ENCODE data around the gene PPARGC1A. TPM values are rescaled to one million over a fixed set of nuclear protein-coding genes. Genes with fewer than 3 reads are reported as not detected.

Gene PPARGC1A
- total and polyA plus RNA-seq, 7 donors: 2.0 to 8.6 (median 4.7) TPM

DNA sequence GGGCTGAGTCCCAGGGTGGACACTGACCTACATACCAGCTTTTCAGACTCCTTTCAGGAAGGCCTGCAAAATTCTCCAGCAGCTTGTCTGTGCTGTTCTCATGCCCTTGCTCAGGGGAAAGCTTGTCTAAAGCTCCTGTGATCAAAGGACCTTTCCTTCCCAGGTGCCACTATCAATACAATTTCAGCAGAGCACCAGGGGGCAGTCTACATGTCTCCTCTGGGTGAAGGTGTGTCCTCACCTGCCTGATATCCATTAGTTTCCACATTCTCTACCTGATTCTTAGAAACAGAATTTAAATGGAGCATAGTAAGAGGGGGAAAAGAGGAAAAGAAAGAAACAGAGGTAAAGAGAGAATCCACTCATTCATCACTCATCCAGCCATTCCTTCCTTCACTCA, 114.2 kb downstream of the PPARGC1A start:
- TF ChIP-seq EP300 (IDR thresholded peaks at IDR 0.05): no peak
- TF ChIP-seq POLR2AphosphoS5 (IDR thresholded peaks at IDR 0.05): no peak
- TF ChIP-seq, protein P1, sequence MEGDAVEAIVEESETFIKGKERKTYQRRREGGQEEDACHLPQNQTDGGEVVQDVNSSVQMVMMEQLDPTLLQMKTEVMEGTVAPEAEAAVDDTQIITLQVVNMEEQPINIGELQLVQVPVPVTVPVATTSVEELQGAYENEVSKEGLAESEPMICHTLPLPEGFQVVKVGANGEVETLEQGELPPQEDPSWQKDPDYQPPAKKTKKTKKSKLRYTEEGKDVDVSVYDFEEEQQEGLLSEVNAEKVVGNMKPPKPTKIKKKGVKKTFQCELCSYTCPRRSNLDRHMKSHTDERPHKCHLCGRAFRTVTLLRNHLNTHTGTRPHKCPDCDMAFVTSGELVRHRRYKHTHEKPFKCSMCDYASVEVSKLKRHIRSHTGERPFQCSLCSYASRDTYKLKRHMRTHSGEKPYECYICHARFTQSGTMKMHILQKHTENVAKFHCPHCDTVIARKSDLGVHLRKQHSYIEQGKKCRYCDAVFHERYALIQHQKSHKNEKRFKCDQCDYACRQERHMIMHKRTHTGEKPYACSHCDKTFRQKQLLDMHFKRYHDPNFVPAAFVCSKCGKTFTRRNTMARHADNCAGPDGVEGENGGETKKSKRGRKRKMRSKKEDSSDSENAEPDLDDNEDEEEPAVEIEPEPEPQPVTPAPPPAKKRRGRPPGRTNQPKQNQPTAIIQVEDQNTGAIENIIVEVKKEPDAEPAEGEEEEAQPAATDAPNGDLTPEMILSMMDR (IDR thresholded peaks at IDR 0.05): no peak
- H3K27me3 ChIP-seq: no peaks in the 10 kb centered on the region
- intact Hi-C loops (cut with DNase I): no loop called here
- no peak overlapping the region for H3K27ac ChIP-seq
- no peak overlapping the region for H3K4me3 ChIP-seq
- H3K36me3 ChIP-seq: no peaks in the 10 kb centered on the region
- DNase-seq: no peak
- H3K4me1 ChIP-seq: no peaks in the 10 kb centered on the region
- no peaks in the 10 kb centered on the region for H3K9me3 ChIP-seq

DNA sequence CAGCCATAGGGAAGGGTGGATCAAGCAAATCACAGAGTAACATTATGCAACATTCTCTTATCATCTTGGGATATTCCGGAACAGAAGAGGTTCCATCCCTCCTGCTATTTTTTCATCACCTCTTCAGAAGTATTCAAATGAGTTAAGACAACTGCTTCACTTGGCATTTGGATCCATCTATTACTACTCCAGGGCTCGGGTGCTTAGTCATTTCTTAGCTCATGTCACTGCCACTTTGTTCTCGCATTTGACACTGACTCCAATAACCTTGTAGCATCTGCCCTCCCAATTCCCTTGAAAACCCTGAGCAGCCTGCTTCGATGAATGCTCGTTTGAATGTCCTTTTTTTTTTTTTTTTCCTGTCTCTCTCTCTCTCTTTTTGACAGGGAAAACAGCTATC, 114.9 kb downstream of the PPARGC1A start:
- Histone ChIP-seq H3K27me3 (no peaks in the 10 kb centered on the region), H3K36me3 (no peaks in the 10 kb centered on the region), H3K27ac (no peak overlapping the region), H3K4me3 (no peak overlapping the region), H3K4me1 (no peaks in the 10 kb centered on the region), H3K9me3 (no peaks in the 10 kb centered on the region)
- intact Hi-C loops (cut with DNase I): no loop called here
- TF ChIP-seq POLR2A (IDR thresholded peaks at IDR 0.05) (no peak), POLR2AphosphoS5 (IDR thresholded peaks at IDR 0.05) (no peak), EP300 (IDR thresholded peaks at IDR 0.05) (no peak)
- TF ChIP-seq, protein P1 (IDR thresholded peaks at IDR 0.05): no peak
- WGBS, 2 donors: 81 to 89% methylated on average over 5 of the region's 5 CpGs
- DNase-seq: no peak

DNA sequence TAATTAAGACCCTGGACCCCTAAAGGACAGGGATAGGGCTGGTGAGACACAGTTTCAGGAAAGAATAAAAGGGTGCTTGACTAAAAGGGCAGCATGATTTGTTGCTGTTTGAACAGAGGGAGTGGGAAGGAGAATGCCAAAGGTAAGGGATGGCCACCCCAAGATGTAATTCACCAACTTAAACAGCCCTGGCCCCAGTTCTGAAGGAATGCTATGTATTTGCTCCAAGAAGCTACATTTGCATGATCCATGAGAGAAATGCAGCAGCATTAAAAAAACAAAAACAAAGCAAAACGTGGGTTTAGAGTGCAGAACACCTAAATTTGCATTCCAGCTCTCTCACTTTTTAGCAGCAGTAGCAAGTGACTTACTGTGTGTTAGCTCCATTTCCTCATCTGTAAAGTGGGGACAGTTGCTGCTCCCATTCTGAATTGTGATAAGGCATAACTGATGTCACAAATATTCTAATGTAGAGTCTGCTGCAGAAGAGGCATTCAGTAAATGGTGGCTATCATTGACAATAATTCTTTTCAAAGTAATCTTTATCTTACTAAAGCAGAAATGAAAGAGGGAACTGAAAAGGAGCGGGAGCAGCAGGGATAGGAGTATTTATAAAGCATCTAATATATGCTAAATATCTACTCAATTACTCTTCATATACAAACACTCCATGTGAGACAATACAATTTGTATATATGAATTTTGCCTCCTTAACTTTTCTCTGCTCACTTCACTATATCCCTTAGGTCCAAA, 115.8 kb downstream of the PPARGC1A start:
- DNase-seq: no peak
- no peak overlapping the region for H3K4me3 ChIP-seq
- no peaks in the 10 kb centered on the region for H3K9me3 ChIP-seq
- H3K27ac ChIP-seq: no peak overlapping the region
- no peaks in the 10 kb centered on the region for H3K27me3 ChIP-seq
- H3K36me3 ChIP-seq: no peaks in the 10 kb centered on the region
- 64 to 72% methylated on average over 2 of the region's 2 CpGs for WGBS, 2 donors
- H3K4me1 ChIP-seq: no peaks in the 10 kb centered on the region
- intact Hi-C loops (cut with DNase I): no loop called here
- TF ChIP-seq, protein P1 (IDR thresholded peaks at IDR 0.05): no peak
- TF ChIP-seq POLR2AphosphoS5 (IDR thresholded peaks at IDR 0.05): no peak
- no peak for TF ChIP-seq EP300 (IDR thresholded peaks at IDR 0.05)
- no peak for TF ChIP-seq POLR2A (IDR thresholded peaks at IDR 0.05)

DNA sequence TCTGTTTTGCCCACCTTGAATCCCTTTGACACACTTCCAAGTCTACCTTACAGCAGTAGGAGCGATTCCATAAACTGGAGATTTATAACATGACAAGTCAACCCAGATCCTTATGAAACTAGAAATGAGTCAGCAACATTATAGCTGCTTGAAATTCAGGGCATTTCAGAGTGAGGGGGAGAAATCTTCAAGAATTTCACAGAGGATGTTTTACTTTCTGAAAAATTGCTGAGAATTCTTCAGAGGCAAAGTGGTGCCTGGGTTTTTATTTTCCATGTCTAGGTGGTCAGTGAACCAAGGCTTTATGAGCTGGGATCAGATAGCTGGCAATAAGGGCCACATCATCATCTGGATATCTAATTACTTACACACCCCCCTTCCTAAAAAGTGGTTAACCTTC, 119.8 kb downstream of the PPARGC1A start:
- intact Hi-C loops (cut with DNase I): no loop called here
- H3K36me3 ChIP-seq: no peaks in the 10 kb centered on the region
- H3K9me3 ChIP-seq: no peaks in the 10 kb centered on the region
- H3K27me3 ChIP-seq: no peaks in the 10 kb centered on the region
- 26 to 32% methylated on average over 1 of the region's 1 CpG for WGBS, 2 donors
- no peak overlapping the region for H3K4me3 ChIP-seq
- H3K4me1 ChIP-seq: no peaks in the 10 kb centered on the region
- H3K27ac ChIP-seq: no peak overlapping the region
- TF ChIP-seq EP300 (IDR thresholded peaks at IDR 0.05) (no peak), POLR2AphosphoS5 (IDR thresholded peaks at IDR 0.05) (no peak), POLR2A (IDR thresholded peaks at IDR 0.05) (no peak)
- TF ChIP-seq, protein P1 (IDR thresholded peaks at IDR 0.05): no peak
- DNase-seq: no peak

DNA sequence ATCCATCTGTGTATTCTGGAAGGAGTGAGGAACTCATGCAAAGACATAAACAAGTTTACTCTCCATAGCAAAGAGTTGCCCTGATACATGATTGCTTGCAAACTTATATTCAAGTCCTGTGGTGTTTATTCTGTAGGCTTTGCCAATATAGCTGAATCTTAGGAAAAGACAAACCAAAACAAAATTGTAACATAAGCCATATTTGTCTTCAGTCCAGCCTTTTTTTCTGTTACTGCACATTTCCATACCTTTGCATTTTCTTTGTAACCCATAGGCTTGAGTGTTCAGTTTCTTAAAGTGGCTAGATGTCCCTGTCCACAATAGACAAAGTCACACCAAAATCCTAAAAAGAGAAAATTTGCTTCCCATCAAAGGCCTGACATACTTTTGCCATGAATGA, 120.4 kb downstream of the PPARGC1A start:
- no peaks in the 10 kb centered on the region for H3K27me3 ChIP-seq
- no peaks in the 10 kb centered on the region for H3K36me3 ChIP-seq
- H3K4me1 ChIP-seq: no peaks in the 10 kb centered on the region
- no peak overlapping the region for H3K27ac ChIP-seq
- TF ChIP-seq POLR2A (IDR thresholded peaks at IDR 0.05) (no peak), POLR2AphosphoS5 (IDR thresholded peaks at IDR 0.05) (no peak), EP300 (IDR thresholded peaks at IDR 0.05) (no peak)
- TF ChIP-seq, protein P1 (IDR thresholded peaks at IDR 0.05): no peak
- no peak for DNase-seq
- intact Hi-C loops (cut with DNase I): no loop called here
- no peaks in the 10 kb centered on the region for H3K9me3 ChIP-seq
- H3K4me3 ChIP-seq: no peak overlapping the region
